Fibroblast of skin of left quadriceps (primary cell): ENCODE results near the gene BICDL1.

ENCODE experiments used
- DNase-seq, 2 experiments: peaks; one replicate each; pipeline ENCODE4 v3.0.0-alpha.2; 2013; ENCODE audit warnings: low read depth in 2 of 2

BICDL1 gene

DNA sequence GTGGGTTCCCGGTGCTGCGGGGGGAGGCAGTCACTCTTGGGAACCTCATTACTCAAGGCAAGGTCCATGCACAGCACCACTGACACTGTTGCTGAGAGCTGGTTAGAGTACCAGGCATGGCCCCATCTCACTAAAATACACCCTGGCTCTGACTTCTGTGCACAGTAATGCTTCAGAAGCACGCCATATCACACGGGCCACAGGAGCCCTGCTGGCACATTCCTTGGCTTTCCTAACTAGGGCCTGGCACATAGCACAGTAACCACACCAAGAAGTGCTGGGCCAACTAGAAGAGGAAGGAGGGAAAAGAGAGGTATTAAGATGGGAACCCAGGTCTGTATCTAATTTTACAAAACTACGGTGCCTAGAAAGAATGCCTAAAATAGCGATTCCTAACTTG, 141.0 kb downstream of the BICDL1 start:
- no peak for DNase-seq

DNA sequence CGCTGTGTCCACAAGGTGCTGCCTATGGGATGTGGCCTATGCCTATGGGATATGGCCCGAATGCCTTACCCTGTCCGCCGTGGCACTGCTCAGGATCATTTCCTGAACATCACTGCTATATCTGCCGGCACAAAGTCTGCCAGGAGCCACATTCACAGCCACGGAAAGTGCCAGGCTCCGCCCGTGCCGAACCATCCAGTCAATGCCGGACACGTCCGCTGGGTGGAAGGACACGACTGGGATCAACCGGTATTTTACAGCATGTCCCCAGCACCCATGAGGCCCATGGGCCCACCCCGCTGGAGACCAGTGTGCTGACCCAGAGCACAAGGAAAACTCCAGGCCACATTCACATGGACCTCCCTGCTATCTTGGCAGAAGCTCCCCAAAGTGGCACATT, 142.1 kb downstream of the BICDL1 start:
- DNase-seq: no peak

DNA sequence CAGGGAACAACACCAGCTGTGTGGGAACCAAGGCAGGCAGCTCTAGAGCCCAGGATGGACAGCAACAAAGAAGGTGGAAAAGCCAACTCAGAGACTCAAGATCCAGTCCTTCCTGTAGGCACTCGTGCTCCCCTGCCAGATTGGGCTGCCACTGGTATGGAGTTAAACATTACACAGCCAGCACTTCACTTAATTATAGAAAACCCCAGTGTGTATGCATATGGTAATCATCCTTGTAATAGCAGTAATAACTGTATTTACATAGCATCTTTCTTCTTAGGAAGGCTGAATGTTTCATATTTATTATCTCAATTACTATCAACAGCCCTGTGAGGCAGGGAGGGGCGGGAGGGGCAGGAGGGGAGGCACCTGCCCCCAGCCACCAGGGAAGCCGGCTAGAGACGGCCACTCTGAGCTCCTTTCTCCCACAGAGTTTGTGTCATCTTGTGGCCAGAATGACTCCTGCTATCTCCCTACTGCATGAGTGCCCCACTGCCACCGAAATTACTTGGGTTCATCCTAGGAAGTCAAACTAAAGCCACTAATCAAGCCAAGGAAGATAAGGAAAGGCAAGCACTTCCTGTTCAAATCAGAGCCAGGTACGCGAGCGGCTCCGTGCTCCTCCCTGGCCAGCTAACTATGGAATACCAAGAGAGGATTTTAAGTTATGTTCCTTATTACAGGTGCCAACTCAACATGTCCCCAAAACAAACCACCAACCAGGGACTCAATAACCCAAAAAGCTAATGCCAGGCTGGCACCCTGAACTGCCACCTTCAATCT, 143.2 kb downstream of the BICDL1 start:
- no peak for DNase-seq

DNA sequence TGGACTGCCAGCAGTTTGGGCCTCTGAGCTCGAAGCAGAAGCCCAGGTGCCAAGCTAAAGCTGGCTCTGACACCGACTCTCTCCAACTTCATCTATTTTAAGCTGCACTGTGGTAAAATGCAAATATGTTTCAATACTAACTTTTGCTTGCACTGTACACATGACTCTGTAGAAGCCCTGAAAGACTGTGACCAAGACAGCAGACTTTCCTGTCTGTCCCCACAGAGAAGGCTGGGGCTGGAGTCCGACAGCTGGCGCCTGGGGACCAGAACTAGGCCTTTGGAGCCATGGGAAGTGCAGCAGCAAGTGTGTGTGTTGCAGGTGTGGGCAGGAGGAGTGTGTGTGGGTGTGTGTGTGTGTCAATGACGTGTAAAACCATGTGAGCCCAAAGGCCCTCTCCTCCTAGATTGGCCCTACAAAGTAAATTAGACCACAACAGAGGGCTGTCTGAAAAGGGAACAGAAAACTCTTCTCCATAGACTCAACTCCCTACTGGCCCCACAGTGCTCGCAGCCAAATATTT, 143.9 kb downstream of the BICDL1 start:
- no peak for DNase-seq

DNA sequence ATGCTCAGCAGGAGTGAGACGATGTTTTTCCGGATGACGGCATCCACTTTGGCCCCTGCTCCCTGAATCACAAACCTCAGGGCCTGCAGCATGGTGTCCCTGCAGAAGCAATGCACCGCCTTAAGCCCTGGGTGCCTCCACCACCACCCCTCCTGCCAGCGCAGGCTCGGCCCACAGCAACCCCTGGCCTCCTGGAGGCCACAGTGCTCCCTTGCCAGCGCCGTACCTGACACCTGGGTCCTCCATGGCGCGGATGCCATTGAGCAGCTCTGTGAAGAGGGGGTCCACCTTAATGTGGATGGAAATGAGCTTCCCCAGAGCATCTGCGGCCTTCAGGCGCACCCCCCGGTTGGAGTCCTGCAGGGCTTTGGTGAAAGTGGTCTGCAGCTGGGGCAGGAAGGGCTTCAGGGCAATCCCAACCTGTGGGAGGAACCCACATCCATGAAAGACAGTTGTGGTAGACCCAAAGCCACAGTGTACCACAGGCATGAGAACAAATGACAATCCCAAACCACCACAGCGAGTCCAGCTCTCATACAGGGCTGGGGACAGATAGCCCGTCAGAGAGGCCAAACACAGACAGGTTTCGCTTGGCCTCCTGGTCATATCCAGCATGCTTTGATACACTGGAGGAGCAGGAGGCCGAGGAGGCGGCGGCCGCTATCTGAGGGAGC, 145.4 kb downstream of the BICDL1 start:
- no peak for DNase-seq

DNA sequence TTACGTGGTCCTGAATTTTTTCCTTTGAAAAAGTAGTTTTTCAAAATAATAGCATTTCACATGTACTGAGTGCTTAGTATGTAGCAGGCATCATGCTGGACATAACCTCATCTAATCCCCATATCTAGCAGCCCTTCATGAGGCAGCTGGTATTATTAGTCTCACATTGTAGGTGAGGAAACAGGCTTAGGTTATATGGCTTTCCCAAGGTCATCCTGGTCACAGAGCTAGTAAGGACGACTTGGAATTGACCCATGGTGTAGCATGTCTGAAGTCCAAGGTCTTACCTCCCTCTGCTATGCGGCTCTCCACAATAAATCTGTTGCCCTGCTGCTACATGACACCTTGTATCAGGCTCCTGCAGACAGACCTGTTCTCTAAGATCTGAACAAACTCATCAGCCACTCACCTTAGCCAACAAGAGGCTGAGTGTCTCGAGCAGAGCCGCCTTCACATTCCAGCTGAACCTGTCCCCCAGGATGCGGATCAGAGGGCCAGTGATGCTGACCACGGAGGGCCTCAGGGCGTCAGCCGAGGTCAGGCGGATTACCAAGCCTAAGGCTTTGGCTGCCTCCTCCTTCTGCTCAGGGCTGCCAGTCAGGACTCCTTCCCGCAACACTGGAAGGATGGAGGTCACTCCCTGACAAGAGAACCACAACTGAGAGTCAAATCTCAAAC, 147.2 kb downstream of the BICDL1 start:
- DNase-seq: no peak

DNA sequence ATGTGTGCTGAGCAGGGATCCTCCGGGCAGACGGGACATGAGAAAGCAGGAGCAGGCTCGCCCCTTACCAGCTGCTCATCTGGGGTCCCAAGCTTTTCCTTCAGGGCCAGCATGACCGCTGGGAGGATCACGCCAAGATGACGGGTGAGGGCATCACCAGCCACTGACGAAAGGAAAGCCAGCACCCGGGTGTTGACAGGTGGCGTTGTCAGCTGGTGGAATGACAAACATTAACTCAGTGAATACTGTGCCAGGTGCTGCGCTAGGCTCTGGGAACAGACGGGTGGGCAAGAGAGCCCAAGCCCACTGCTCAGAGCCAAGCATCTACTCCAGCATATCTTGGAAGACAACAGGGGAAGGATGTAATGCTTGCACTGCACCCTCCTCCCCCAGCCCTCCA, 148.8 kb downstream of the BICDL1 start:
- DNase-seq: no peak

DNA sequence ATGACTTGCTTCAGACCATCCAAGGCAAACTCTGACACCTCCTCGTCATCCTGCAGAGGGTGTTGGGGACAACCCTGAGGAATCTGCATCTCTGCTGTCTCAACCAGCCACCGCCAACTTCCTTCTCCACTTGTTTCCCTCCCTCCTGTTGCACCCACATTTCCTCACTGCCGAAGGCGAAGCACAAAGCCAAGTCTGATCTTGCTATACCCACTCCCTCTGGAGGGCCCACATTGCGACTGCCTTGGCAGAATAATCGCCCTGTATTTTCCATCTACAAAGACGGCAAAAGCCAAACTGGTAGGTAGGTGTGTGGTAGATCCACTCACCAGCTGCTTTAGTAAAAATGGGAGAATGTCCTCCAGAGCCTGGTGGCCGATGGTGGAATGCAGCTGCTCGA, 149.3 kb downstream of the BICDL1 start:
- DNase-seq: no peak

DNA sequence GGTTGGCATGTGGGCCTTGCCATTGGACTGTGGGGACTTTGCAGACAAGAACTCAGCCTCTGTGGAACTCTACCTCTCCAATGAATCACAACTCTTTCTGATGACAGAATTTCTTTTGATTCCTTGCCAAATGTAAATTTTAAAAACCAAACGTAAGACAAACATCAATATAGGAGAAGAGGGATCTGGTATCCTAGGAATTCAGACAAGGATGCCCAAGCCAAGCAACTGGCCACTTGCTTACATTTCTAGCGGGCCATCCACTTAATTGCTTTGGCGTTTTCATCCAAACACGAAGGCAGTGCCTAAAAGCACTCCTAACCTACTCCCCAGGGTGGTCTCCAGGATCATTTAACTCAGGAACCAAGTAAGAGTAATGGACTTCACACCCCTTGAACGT, 150.9 kb downstream of the BICDL1 start:
- DNase-seq: no peak

DNA sequence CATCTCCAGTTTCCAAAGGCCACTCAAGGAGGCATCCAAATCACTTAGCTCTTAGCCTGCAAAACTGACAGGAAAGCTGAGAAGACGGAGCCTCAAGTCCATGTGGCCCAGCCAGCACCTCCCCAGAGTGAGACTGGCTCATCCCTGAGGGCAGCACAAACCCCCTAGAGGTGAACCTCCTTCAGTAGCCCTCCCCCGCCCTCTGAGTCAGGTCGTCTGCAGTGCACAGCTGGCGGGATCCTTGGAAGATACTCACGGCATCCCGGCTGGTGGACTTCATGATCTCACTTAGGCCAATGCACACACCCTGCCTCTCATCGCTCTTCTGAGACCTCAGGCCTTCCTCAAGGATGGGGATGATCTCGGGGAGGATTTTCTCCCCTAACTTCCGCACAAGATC, 151.6 kb downstream of the BICDL1 start:
- DNase-seq: no peak

DNA sequence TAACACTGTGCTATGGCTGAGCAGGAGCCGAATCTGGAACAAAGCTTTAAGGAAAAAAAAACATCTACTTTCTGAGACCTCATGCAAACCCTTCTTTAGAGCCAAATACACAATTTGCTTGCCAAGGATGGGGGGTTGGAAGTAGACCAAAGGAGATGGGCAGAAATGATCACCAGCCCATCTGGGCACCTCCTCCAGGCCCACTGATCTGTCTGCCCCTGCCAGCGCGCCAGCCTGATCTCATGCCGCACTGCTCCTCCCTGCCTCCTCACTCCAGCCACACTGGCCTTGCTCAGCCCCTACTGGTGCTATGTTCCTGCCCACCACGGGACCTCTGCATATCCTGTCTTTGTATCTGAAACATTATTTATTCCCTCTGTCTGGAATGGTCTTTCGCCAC, 152.3 kb downstream of the BICDL1 start:
- DNase-seq: no peak

DNA sequence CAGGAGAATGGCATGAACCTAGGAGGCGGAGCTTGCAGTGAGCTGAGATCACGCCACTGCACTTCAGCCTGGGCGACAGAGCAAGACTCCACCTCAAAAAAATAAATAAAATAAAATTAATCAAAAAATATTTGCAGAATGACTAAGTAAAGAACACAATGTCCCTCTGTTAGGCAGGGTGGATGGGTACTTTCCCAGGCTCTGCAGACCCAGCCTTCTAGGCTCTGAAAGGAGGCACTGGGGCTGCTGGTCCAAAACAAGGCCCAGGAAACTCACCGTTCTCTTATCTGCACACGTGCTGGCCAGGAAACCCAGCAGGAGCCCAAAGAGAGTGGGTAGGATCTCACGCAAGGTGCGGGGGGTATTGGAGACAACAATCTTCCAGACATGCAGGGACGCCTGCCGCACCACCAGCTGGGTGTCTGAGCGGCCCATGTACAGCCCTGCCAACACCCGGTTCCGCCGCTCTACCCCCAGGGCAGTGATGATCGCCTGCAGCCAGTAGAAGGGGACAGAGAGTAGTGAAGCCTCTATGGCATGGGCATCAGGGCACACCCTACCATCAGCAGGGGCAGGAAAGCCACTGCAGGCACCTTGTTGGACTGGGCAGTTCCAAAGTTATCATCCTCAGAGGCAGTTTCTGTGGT, 153.3 kb downstream of the BICDL1 start:
- DNase-seq: no peak
